Effector CD8-positive, alpha-beta T cell (primary cell): ENCODE data around the gene AHSP.
"Not testable (repeated sequence)": the region's sequence is repeated elsewhere in the genome, so short reads cannot be mapped to it uniquely, and the experiment has no call there.

Experiments
- DNase-seq: peaks from one replicate; lab custom pipeline; 2025; lab: John Stamatoyannopoulos, UW
- total RNA-seq, 4 experiments: gene quantifications; one replicate each; lab custom pipeline; 2026; lab: John Stamatoyannopoulos, UW

The AHSP gene
- 0 reads per million in 4 experiments for total RNA-seq

- no peak for DNase-seq
Observed at GRCh38 chr16:31527734-31528274, at the start of gene AHSP. AHSP (plus strand) TSS chr16:31527900; CDS start chr16:31528140, 240 bp downstream.

DNA sequence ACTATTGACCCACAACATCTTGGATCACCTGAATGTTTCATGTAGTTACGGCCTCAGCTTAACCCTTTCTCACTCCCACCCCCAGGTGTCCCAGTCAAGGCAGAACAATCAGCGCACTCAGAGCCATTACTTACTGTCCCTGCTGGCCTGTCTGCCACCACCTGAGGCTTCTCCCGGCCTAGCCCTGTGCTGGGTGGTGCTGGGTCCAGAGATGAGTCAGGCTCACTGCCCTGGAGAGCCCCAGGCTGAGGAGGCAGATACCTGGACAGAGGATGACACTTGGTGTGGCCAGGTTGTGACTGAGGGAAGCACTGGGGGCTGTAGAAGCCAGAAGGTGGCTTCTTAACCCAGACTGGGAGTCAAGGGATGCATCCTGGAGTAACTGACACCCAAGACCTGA is 48.7 kb upstream of the AHSP start:
- no peak for DNase-seq

DNA sequence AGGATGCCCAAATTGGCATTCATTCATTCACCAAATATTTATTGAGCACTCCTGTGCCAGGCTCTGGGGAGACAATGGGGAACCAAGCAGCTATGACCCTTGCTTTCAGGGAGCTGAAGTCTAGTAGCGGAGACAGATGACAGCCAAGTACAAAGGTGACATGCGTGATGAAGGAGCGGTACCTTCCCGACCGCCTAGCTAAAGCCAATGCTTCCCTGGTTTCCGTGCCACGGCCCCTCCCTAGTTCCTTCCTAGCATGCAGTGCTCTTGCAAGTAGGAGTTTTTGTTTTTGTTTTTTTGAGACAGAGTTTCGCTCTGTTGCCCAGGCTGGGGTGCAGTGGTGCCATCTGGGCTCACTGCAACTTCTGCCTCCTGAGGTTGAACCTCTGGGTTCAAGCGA is 47.9 kb upstream of the AHSP start:
- no peak for DNase-seq

DNA sequence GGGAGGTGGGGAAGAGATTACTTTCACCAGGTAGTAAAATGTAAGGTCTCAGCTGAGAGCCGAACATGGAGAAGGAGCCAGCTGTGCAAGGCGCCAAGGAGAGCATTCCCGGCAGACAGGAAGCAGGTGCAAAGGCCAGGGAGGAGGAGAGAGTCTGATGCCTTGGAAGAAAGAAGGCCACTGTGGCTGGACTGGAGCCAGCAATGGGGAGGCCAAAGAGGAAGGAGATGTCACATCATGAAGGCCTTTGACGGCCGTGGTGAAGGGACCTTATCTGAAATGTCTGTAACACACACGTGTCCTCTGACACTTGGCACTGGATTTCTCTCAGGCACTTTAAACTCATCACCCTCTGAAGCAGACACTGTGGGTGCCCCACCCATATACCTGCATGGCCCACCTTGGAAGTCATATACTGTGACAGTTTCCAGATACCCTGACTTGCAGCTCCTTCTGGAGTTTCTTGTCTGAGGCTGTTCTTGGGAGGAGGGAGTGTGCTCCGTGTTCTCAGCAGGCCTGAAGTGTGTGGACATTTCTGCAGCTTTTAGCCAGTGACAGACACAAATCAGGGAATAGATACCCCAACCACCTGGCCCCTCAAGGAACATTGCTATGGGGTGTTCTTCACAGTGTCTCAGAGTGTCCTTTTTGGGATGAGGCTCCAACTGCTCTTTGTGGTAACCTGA is 46.7 kb upstream of the AHSP start:
- DNase-seq: no peak

- DNase-seq: no peak
Observed at GRCh38 chr16:31483081-31483480, 44.6 kb upstream of the AHSP start, which contains the start of gene SLC5A2. SLC5A2 (plus strand) TSS chr16:31483123; CDS start chr16:31483137, 14 bp downstream.

GRCh38 chr16:31484048-31484447 is 43.7 kb upstream of the AHSP start:
- not testable (repeated sequence) for DNase-seq

GRCh38 chr16:31484491-31485171 is 43.1 kb upstream of the AHSP start:
- DNase-seq: no peak

GRCh38 chr16:31485571-31485970 is 42.1 kb upstream of the AHSP start:
- no peak for DNase-seq

DNA sequence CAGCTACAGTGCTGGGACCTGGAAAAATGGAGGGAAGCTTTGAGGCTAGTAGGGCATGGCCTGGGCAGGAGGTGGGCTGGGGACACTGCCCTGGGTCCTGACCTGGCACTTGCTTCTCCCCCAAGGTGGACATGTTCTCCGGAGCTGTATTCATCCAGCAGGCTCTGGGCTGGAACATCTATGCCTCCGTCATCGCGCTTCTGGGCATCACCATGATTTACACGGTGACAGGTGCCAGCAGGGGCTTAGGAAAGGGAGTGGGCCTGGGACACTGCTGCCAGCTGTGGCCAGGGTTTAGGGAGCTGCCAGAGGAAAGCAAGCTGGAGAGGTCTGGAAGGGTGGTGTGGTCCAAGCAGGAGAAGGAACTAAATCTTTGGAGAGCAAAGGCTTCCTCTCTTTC is 41.7 kb upstream of the AHSP start:
- DNase-seq: no peak

DNA sequence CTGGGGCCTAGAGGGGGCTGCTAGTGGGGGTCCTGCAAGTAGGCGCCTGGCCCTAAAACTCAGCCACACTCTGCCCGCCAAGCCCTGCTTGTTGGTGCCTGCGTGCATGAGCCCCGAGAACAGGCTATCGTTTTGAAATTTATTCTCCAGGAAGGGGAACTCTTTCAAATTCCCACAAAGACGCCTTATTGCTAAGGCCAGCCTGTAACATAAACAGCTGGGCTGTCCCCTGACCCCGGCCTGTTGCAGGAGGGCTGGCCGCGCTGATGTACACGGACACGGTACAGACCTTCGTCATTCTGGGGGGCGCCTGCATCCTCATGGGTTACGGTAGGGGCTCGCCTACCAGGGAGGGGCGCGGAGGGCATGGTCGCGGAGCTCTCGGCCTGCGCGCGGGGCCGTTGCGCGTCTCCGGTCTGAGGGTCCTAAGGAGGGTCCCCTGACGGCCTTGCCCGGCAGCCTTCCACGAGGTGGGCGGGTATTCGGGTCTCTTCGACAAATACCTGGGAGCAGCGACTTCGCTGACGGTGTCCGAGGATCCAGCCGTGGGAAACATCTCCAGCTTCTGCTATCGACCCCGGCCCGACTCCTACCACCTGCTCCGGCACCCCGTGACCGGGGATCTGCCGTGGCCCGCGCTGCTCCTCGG is 40.5 kb upstream of the AHSP start:
- DNase-seq: no peak

- DNase-seq: peak; percentile 68
Observed at GRCh38 chr16:31487720-31488467, 39.8 kb upstream of the AHSP start.

DNA sequence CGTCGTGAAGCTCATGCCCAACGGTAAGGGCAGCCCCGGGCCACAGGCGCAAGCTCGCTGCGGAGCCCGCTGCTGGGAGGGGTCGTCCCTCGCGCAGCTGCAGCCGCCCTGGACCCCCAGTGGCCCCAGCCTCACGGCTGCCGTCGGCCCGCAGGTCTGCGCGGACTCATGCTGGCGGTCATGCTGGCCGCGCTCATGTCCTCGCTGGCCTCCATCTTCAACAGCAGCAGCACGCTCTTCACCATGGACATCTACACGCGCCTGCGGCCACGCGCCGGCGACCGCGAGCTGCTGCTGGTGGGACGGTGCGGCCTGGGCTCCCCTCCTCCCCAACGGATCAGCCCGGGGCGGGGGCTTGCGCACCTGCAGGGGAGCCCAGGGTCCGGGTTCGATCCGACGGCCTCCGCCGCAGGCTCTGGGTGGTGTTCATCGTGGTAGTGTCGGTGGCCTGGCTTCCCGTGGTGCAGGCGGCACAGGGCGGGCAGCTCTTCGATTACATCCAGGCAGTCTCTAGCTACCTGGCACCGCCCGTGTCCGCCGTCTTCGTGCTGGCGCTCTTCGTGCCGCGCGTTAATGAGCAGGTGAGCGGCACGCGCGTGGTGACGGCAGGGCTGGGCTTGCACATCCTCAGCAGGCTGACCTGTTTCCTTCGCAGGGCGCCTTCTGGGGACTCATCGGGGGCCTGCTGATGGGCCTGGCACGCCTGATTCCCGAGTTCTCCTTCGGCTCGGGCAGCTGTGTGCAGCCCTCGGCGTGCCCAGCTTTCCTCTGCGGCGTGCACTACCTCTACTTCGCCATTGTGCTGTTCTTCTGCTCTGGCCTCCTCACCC is 39.0 kb upstream of the AHSP start:
- DNase-seq: no peak

DNA sequence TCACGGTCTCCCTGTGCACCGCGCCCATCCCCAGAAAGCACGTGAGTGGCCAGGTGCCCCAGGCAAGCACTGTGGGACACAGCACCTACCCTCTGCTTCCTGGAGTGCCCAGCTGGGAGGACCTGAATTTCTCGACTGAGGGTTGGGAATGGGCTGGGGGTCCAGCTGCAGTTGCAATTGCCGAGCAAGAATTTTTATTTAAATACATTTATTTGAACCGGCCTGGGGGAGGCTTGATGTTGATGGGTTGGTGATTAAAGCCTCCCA is 38.5 kb upstream of the AHSP start:
- DNase-seq: no peak

DNA sequence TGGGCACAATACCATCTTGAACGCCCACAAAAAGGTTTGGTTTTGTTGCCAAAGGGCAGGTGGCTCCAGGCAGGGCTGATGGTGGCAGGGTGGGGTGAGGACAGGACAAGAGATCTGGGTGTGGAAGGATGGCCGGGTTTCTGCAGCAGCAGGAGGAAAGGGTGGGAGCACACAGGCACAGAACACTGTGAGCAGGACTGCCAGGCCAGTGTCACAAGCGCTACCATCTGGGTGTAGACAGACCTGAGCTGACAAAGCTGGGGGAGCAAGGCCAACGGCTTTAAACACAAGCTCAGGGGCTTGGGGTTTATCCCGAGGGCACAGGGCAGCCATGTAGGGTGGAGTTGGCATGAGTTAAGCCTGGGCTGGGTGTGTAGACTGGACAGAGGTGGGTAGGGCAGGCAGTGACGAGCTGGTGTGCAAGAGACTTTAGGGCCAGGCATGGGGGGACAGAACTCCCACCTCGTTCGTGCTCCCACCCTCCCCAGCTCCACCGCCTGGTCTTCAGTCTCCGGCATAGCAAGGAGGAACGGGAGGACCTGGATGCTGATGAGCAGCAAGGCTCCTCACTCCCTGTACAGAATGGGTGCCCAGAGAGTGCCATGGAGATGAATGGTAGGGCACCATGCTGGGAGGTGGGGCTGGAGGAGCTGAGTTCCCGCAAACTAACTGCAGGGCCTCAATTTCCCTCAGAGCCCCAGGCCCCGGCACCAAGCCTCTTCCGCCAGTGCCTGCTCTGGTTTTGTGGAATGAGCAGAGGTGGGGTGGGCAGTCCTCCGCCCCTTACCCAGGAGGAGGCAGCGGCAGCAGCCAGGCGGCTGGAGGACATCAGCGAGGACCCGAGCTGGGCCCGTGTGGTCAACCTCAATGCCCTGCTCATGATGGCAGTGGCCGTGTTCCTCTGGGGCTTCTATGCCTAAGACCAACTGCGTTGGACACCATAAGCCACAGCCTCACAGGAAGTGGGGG is 37.8 kb upstream of the AHSP start:
- DNase-seq: no peak

- no peak for DNase-seq
Observed at GRCh38 chr16:31491778-31492418, 35.8 kb upstream of the AHSP start.

- DNase-seq: no peak
Observed at GRCh38 chr16:31493506-31494125, 34.1 kb upstream of the AHSP start.

- no peak for DNase-seq
Observed at GRCh38 chr16:31496670-31497069, 31.0 kb upstream of the AHSP start.

GRCh38 chr16:31498493-31498892 is 29.2 kb upstream of the AHSP start:
- DNase-seq: no peak

DNA sequence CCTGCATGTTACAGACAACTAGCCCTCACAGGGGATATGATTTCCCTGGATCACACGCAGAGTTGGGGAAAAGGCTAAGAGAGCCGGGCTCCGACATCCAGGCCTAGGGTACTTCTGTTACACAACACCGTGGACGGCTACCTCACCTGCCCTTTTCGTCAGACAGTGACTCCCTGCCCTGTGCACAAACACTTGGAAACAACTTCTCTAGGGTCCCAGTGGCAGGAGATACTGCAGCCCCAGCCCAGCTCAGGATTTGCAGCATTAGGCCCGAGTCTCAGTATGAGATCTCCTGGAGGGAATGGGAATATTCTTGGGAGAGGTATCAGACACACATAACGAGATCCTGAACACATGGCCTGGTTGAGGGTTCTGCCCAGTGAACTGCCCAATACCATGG is 27.8 kb upstream of the AHSP start:
- DNase-seq: no peak
